KMS-11 (cell line): ENCODE measurements around the gene VPS54.

ENCODE experiments used
- H2AFZ ChIP-seq: fragments of 200-600 bp; sonication (generic); 2 replicates; pipeline ENCODE4 v1.6.1; 2016; ENCODE audit warnings: antibody characterized with exemption, mixed run types, low read depth
- H3K27ac ChIP-seq: fragments of 200-600 bp; sonication (generic); 2 replicates; pipeline ENCODE4 v1.6.1; 2016; ENCODE audit warnings: mild to moderate bottlenecking, mixed run types
- H3K27me3 ChIP-seq: fragments of 200-600 bp; sonication (generic); 2 replicates; pipeline ENCODE4 v1.6.1; 2017; ENCODE audit warnings: mild to moderate bottlenecking, low read depth, mixed run types, moderate library complexity; ENCODE audit not compliant: insufficient read depth
- H3K36me3 ChIP-seq: fragments of 200-600 bp; sonication (generic); 2 replicates; pipeline ENCODE4 v1.6.1; 2017; ENCODE audit warnings: mild to moderate bottlenecking, mixed run types; ENCODE audit not compliant: insufficient read depth
- H3K4me1 ChIP-seq: fragments of 200-600 bp; sonication (generic); 2 replicates; pipeline ENCODE4 v1.6.1; 2016; ENCODE audit warnings: mild to moderate bottlenecking, low read depth, mixed run types; ENCODE audit not compliant: poor library complexity, severe bottlenecking
- H3K4me2 ChIP-seq: fragments of 200-600 bp; sonication (generic); 2 replicates; pipeline ENCODE4 v1.7.0; 2016; ENCODE audit warnings: mild to moderate bottlenecking, mixed run types
- H3K4me3 ChIP-seq: fragments of 200-600 bp; sonication (generic); IDR thresholded peaks from 2 replicates; pipeline ENCODE4 v1.6.1; 2017; ENCODE audit warnings: low read depth, low read length, mixed read lengths; ENCODE audit not compliant: insufficient read depth
- H3K79me2 ChIP-seq: fragments of 200-600 bp; sonication (generic); 2 replicates; pipeline ENCODE4 v1.6.1; 2016; ENCODE audit warnings: low read depth, mixed run types; ENCODE audit not compliant: insufficient read depth
- H3K9ac ChIP-seq: fragments of 200-600 bp; sonication (generic); 2 replicates; pipeline ENCODE4 v1.6.1; 2016; ENCODE audit warnings: mild to moderate bottlenecking, mixed run types
- H4K20me1 ChIP-seq: fragments of 200-600 bp; sonication (generic); 2 replicates; pipeline ENCODE4 v1.6.1; 2016; ENCODE audit warnings: mild to moderate bottlenecking, mixed run types; ENCODE audit not compliant: insufficient read depth
- CTCF ChIP-seq: fragments of 200-600 bp; sonication (generic); conservative IDR thresholded peaks from 2 replicates; pipeline ENCODE4 v1.6.1; 2017; ENCODE audit warnings: low read depth, mild to moderate bottlenecking, antibody characterized with exemption, low read length, moderate library complexity, mixed read lengths

The VPS54 gene

GRCh38 chr2:63874204-63875130, 144.8 kb downstream of the VPS54 start:
- H3K4me2 ChIP-seq = no peak overlapping the region
- no peak overlapping the region for H3K27ac ChIP-seq
- no peaks in the 10 kb centered on the region for H3K36me3 ChIP-seq

GRCh38 chr2:63872571-63873328, 146.5 kb downstream of the VPS54 start:
- TF ChIP-seq CTCF = no peak
- Histone ChIP-seq H4K20me1 (no peaks in the 10 kb centered on the region), H3K27me3 (no peaks in the 10 kb centered on the region), H3K36me3 (no peaks in the 10 kb centered on the region), H3K4me1 (peaks cover under 1% of the 10 kb centered on the region), H3K27ac (no peak overlapping the region), H3K4me2 (no peak overlapping the region), H3K4me3 (no peak overlapping the region), H3K79me2 (no peaks in the 10 kb centered on the region), H3K9ac (no peak overlapping the region), H2AFZ (no peak overlapping the region)

More at GRCh38 chr2:63874204-63875130, 144.8 kb downstream of the VPS54 start:
- H2AFZ ChIP-seq = no peak overlapping the region
- no peak overlapping the region for H3K4me3 ChIP-seq
- H3K4me1 ChIP-seq = no peaks in the 10 kb centered on the region
- no peaks in the 10 kb centered on the region for H3K27me3 ChIP-seq
- H4K20me1 ChIP-seq = no peaks in the 10 kb centered on the region
- H3K9ac ChIP-seq = no peak overlapping the region
- no peak for TF ChIP-seq CTCF
- no peaks in the 10 kb centered on the region for H3K79me2 ChIP-seq

GRCh38 chr2:63871864-63872263, 147.4 kb downstream of the VPS54 start:
- Histone ChIP-seq H3K9ac (no peak overlapping the region), H3K36me3 (no peaks in the 10 kb centered on the region), H3K79me2 (no peaks in the 10 kb centered on the region), H3K4me2 (no peak overlapping the region), H4K20me1 (no peaks in the 10 kb centered on the region), H3K4me1 (peaks cover 9% of the 10 kb centered on the region), H3K27ac (no peak overlapping the region), H3K4me3 (no peak overlapping the region), H3K27me3 (no peaks in the 10 kb centered on the region), H2AFZ (no peak overlapping the region)
- TF ChIP-seq CTCF = no peak

GRCh38 chr2:63870679-63871078, 148.5 kb downstream of the VPS54 start:
- Histone ChIP-seq H3K4me1 (peaks cover 21% of the 10 kb centered on the region), H3K27me3 (no peaks in the 10 kb centered on the region), H4K20me1 (no peaks in the 10 kb centered on the region), H2AFZ (no peak overlapping the region), H3K9ac (no peak overlapping the region), H3K79me2 (no peaks in the 10 kb centered on the region), H3K4me2 (no peak overlapping the region), H3K4me3 (no peak overlapping the region), H3K27ac (no peak overlapping the region), H3K36me3 (no peaks in the 10 kb centered on the region)
- no peak for TF ChIP-seq CTCF
